Measurements from ENCODE around the gene VASH1. TPM values are rescaled to one million over a fixed set of nuclear protein-coding genes. Genes with fewer than 3 reads are reported as not detected.
"Not testable (repeated sequence)": the region's sequence is repeated elsewhere in the genome, so short reads cannot be mapped to it uniquely, and the experiment has no call there.

The VASH1 gene
- polyA plus RNA-seq, 2 of the 4 experiments (the other 2 are of a cell fraction): 2.1 to 6.0 TPM

DNA sequence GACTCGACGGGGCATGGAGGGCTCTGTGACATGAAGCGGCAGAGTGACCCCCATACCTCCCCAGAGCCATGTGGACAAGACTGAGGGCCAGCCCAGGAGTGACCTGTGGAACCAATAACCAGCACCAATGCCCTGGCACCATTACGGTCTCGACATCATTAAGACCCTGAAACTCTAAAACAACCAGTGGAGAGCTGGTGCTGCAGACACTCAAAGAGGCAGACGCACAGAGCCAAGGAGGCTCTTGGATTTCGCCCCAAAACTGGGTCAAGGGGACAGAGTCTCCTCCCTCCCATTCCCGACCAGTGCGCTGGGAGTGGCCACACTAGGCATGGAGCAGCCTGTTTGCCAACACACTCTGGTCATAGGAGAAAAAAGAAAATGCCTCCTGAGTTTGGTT is 41.6 kb upstream of the VASH1 start:
- ChIA-PET CTCF (interaction anchor here (0.8 to 6.8 kb wide), 3 partner anchors 9 to 92 kb away, joined by 3 to 46 read pairs (median 5); no protein-coding TSS in a partner anchor), POLR2A (no interaction called here)
- Histone ChIP-seq H3K4me2 (no peak overlapping the region), H3K4me3 (no peak overlapping the region), H3K9me3 (no peaks in the 10 kb centered on the region), H3K27ac (no peak overlapping the region), H3K4me1 (peaks cover 8% of the 10 kb centered on the region; the same call in 2 of the 3 replicates)
- no peak for FAIRE-seq
- no peak; a peak in 1 of 6 replicates for ATAC-seq
- DNase-seq (ENCODE audit: low read depth in 1 of 2, low spot score in 1 of 2): no peak
- TF ChIP-seq HDAC2 (IDR thresholded peaks at IDR 0.05): no peak
- TF ChIP-seq NR3C1 (IDR thresholded peaks at IDR 0.05): no peak
- no peak for TF ChIP-seq TP53 (CRISPR knock-in tag; IDR thresholded peaks at IDR 0.05)
- no peak for TF ChIP-seq EHF (CRISPR knock-in tag; IDR thresholded peaks at IDR 0.05)
- TF ChIP-seq TFCP2L1 (CRISPR knock-in tag; IDR thresholded peaks at IDR 0.05): no peak
- TF ChIP-seq SREBF2 (IDR thresholded peaks at IDR 0.05): no peak
- TF ChIP-seq HOXA7 (CRISPR knock-in tag; IDR thresholded peaks at IDR 0.05): no peak
- TF ChIP-seq KDM1A (IDR thresholded peaks at IDR 0.05; ENCODE audit: low read depth): no peak
- no peak for TF ChIP-seq JUNB (IDR thresholded peaks at IDR 0.05)
- no peak for TF ChIP-seq POLR2A (IDR thresholded peaks at IDR 0.05; ENCODE audit: low read length)
- TF ChIP-seq, protein P1, sequence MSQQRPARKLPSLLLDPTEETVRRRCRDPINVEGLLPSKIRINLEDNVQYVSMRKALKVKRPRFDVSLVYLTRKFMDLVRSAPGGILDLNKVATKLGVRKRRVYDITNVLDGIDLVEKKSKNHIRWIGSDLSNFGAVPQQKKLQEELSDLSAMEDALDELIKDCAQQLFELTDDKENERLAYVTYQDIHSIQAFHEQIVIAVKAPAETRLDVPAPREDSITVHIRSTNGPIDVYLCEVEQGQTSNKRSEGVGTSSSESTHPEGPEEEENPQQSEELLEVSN (IDR thresholded peaks at IDR 0.05; ENCODE audit: borderline replicate concordance, low read depth): no peak
- TF ChIP-seq CHD2 (IDR thresholded peaks at IDR 0.05; ENCODE audit: low read length, partially characterized antibody): no peak
- 82% methylated on average over 9 of the region's 9 CpGs for WGBS (ENCODE audit: missing lambda C conversion rate)

DNA sequence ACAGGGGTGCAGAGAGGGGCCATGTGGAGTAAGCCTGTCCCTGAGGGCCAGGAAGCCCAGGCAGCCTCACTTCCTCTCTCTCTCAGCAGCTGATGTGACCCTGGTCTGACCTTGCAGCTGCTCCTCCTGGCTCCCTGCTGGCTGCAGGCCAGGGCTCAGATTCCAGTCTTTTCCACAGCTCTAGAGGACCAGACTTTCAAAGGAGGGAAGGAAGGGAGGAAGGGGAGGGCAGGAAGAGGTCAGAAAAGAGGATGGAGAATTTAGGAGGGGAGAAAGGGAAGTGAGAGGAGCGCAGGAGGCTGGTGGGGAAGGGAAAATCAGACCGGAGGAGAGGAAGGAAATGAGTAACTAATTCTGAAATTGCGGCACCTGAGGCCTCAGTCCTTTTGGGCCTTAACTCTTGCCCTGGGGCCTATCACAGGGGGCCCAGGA is 40.9 kb upstream of the VASH1 start:
- WGBS (ENCODE audit: missing lambda C conversion rate): 81% methylated on average over 3 of the region's 3 CpGs
- FAIRE-seq (no peak), ATAC-seq (peak; percentile 26 to 54; a peak in 3 of 6 replicates), DNase-seq (ENCODE audit: low read depth in 1 of 2, low spot score in 1 of 2) (no peak)
- ChIA-PET CTCF (interaction anchor here (0.6 to 6.8 kb wide), 4 partner anchors 10 to 653 kb away, joined by 3 to 46 read pairs (median 4); no protein-coding TSS in a partner anchor), POLR2A (no interaction called here)
- no peak overlapping the region for H3K4me3 ChIP-seq
- H3K4me1 ChIP-seq: peaks cover 8% of the 10 kb centered on the region; the same call in 2 of the 3 replicates
- peak overlapping the region in 1 of 2 experiments; percentile 43; a peak in 2 of 6 replicates for H3K27ac ChIP-seq
- no peak for TF ChIP-seq RNF2 (IDR thresholded peaks at IDR 0.05; ENCODE audit: borderline replicate concordance, low read depth)
- TF ChIP-seq, protein P2, sequence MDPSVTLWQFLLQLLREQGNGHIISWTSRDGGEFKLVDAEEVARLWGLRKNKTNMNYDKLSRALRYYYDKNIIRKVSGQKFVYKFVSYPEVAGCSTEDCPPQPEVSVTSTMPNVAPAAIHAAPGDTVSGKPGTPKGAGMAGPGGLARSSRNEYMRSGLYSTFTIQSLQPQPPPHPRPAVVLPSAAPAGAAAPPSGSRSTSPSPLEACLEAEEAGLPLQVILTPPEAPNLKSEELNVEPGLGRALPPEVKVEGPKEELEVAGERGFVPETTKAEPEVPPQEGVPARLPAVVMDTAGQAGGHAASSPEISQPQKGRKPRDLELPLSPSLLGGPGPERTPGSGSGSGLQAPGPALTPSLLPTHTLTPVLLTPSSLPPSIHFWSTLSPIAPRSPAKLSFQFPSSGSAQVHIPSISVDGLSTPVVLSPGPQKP (IDR thresholded peaks at IDR 0.05; ENCODE audit: low read depth, low read length): no peak
- TF ChIP-seq NFE2L2 (conservative IDR thresholded peaks at IDR 0.05; ENCODE audit: low read length): no peak
- TF ChIP-seq ESRRA (IDR thresholded peaks at IDR 0.05; ENCODE audit: borderline replicate concordance, low read length): no peak
- no peak for TF ChIP-seq ZNF302 (CRISPR knock-in tag; IDR thresholded peaks at IDR 0.05)
- no peak for TF ChIP-seq CEBPB (IDR thresholded peaks at IDR 0.05)
- no peak for TF ChIP-seq BHLHE40 (IDR thresholded peaks at IDR 0.05; ENCODE audit: low read depth, low read length)
- no peak for TF ChIP-seq JUN (IDR thresholded peaks at IDR 0.05)
- TF ChIP-seq, protein P3, sequence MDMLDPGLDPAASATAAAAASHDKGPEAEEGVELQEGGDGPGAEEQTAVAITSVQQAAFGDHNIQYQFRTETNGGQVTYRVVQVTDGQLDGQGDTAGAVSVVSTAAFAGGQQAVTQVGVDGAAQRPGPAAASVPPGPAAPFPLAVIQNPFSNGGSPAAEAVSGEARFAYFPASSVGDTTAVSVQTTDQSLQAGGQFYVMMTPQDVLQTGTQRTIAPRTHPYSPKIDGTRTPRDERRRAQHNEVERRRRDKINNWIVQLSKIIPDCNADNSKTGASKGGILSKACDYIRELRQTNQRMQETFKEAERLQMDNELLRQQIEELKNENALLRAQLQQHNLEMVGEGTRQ (IDR thresholded peaks at IDR 0.05): no peak
- TF ChIP-seq POLR2AphosphoS2 (conservative IDR thresholded peaks at IDR 0.05; ENCODE audit: low read length): no peak
- no peak for TF ChIP-seq SREBF2 (IDR thresholded peaks at IDR 0.05)
- TF ChIP-seq, protein P4, sequence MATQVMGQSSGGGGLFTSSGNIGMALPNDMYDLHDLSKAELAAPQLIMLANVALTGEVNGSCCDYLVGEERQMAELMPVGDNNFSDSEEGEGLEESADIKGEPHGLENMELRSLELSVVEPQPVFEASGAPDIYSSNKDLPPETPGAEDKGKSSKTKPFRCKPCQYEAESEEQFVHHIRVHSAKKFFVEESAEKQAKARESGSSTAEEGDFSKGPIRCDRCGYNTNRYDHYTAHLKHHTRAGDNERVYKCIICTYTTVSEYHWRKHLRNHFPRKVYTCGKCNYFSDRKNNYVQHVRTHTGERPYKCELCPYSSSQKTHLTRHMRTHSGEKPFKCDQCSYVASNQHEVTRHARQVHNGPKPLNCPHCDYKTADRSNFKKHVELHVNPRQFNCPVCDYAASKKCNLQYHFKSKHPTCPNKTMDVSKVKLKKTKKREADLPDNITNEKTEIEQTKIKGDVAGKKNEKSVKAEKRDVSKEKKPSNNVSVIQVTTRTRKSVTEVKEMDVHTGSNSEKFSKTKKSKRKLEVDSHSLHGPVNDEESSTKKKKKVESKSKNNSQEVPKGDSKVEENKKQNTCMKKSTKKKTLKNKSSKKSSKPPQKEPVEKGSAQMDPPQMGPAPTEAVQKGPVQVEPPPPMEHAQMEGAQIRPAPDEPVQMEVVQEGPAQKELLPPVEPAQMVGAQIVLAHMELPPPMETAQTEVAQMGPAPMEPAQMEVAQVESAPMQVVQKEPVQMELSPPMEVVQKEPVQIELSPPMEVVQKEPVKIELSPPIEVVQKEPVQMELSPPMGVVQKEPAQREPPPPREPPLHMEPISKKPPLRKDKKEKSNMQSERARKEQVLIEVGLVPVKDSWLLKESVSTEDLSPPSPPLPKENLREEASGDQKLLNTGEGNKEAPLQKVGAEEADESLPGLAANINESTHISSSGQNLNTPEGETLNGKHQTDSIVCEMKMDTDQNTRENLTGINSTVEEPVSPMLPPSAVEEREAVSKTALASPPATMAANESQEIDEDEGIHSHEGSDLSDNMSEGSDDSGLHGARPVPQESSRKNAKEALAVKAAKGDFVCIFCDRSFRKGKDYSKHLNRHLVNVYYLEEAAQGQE (IDR thresholded peaks at IDR 0.05): no peak
- no peak for TF ChIP-seq KDM5A (IDR thresholded peaks at IDR 0.05)
- TF ChIP-seq, protein P5, sequence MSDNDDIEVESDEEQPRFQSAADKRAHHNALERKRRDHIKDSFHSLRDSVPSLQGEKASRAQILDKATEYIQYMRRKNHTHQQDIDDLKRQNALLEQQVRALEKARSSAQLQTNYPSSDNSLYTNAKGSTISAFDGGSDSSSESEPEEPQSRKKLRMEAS (IDR thresholded peaks at IDR 0.05): no peak
- no peak for TF ChIP-seq ZC3H11A (IDR thresholded peaks at IDR 0.05)
- TF ChIP-seq HOXB13 (CRISPR knock-in tag; IDR thresholded peaks at IDR 0.05; ENCODE audit: low read depth): no peak
- TF ChIP-seq CBX8 (IDR thresholded peaks at IDR 0.05): no peak
- no peak for TF ChIP-seq MYC (IDR thresholded peaks at IDR 0.05; ENCODE audit: borderline replicate concordance, low read length)
- no peak for TF ChIP-seq HOXA7 (CRISPR knock-in tag; IDR thresholded peaks at IDR 0.05)
- H3K4me2 ChIP-seq: no peak overlapping the region
- no peaks in the 10 kb centered on the region for H3K9me3 ChIP-seq

DNA sequence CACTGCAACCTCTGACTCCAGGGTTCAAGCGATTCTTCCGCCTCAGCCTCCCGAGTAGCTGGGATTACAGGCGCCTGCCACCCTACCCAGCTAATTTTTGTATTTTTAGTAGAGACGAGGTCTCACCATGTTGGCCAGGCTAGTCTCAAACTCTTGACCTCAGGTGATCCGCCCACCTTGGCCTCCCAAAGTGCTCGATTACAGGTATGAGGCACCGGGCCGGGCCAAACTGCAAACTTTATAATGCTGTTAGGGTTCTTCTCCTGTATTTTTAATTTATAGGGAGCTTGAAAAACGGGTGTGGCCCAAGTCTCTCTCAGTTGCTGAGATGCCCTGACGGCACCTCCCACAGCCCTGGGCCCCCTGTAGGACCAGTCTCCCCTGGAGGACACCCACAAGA is 39.8 kb upstream of the VASH1 start:
- CTCF ChIA-PET: interaction anchor here (6.8 kb wide), 1 partner anchor 11 kb away, joined by 46 read pairs; no protein-coding TSS in a partner anchor

More for the DNA sequence above, 39.8 kb upstream of the VASH1 start:
- DNase-seq (ENCODE audit: low read depth in 1 of 2, low spot score in 1 of 2); H3K9me3 ChIP-seq; FAIRE-seq; H3K4me3 ChIP-seq; POLR2A ChIA-PET; H3K4me2 ChIP-seq; H3K27ac ChIP-seq; ATAC-seq; H3K4me1 ChIP-seq: not testable (repeated sequence)
- 81% methylated on average over 11 of the region's 11 CpGs for WGBS (ENCODE audit: missing lambda C conversion rate)
